H7 (cell line): ENCODE measurements around the gene EML3. TPM values are rescaled to one million over a fixed set of nuclear protein-coding genes. Genes with fewer than 3 reads are reported as not detected.
"Not testable (repeated sequence)": the region's sequence is repeated elsewhere in the genome, so short reads cannot be mapped to it uniquely, and the experiment has no call there.

Source experiments
- DNase-seq: peaks from one replicate; pipeline ENCODE4 v3.0.0; 2012
- H3K27me3 ChIP-seq: 2 replicates; pipeline ENCODE4 v1.6.0; 2011; ENCODE audit warnings: mild to moderate bottlenecking, low read length; ENCODE audit not compliant: control insufficient read depth, insufficient read depth
- H3K36me3 ChIP-seq: replicated peaks from 2 replicates; pipeline ENCODE4 v1.5.1; 2011; ENCODE audit warnings: low read length; ENCODE audit not compliant: control insufficient read depth, insufficient read depth
- H3K4me3 ChIP-seq: 2 replicates; pipeline ENCODE4 v1.5.1; 2011; ENCODE audit warnings: low read depth, mild to moderate bottlenecking, control low read depth, low read length, moderate library complexity; ENCODE audit not compliant: insufficient read depth
- total RNA-seq: library from RNA; depleted of rRNA; stranded (reverse); fragments of >200 nt; shearing (Covaris generic); gene quantifications from 2 replicates; pipeline ENCODE4 v1.2.3, GENCODE V29; 2014

Gene EML3
- total RNA-seq, 1 experiment from 2014 or later: 28.0 TPM

DNA sequence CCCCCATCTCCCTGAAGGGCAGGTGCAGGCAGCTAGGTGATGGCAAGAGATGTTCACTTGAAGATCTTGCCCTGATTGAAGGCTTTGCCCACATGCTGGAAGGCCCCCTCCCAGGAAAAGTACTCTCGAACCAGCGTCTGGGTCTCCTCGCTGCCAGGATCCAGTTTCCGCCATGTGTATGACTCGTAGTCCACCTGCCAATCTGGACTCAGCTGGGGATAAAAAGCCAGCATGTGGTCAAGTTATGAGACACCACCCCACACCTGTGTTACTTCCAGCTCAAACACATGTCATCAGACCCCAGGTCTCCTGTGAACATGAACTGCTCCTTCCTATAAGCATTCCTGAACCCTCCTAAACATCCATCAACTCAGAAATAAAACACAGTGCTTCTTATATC lies 52.9 kb downstream of the EML3 start:
- not testable (repeated sequence) for H3K27me3 ChIP-seq, DNase-seq, H3K4me3 ChIP-seq
- peaks cover 15% of the 10 kb centered on the region for H3K36me3 ChIP-seq

DNA sequence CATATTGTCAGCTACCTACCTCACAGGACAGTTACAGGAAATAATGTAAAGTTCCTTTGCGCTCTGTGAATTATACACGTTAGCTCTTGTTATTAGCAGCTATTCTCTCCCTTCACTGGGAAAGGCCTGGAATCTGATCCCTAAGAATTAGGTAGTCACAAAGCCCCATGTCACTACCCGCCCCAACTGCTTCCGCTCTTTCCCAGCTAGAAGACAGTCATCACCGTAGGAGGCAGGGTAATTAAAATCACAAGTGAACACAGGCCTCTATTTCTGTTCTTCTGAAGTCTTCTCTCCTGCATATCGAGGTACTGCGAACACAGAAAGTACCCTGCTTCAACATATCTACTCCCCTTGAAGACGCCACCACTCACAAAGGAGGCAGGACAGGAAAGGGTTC lies 53.4 kb downstream of the EML3 start:
- Histone ChIP-seq H3K4me3 (no peak overlapping the region), H3K36me3 (peaks cover 15% of the 10 kb centered on the region), H3K27me3 (no peaks in the 10 kb centered on the region)
- no peak for DNase-seq

DNA sequence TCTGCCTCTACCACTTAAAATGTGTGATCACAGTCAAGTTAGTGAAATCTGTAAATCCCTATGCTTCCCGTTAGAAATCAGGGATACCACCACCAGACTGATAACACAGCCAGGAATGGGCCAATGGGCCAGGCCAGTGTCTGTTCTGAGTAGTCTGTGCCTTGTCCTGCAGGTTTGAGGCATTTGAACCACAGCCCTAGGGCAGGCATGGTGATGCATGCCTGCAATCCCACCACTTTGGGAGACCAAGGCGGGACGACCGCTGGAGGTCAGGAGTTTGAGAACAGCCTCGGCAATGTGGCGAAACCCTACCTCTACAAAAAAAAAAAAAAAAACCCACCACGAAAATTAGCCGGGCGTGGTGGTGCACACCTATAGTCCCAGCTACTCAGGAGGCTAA lies 53.9 kb downstream of the EML3 start:
- no peak overlapping the region for H3K4me3 ChIP-seq
- no peaks in the 10 kb centered on the region for H3K27me3 ChIP-seq
- DNase-seq: no peak
- H3K36me3 ChIP-seq: peaks cover 15% of the 10 kb centered on the region

DNA sequence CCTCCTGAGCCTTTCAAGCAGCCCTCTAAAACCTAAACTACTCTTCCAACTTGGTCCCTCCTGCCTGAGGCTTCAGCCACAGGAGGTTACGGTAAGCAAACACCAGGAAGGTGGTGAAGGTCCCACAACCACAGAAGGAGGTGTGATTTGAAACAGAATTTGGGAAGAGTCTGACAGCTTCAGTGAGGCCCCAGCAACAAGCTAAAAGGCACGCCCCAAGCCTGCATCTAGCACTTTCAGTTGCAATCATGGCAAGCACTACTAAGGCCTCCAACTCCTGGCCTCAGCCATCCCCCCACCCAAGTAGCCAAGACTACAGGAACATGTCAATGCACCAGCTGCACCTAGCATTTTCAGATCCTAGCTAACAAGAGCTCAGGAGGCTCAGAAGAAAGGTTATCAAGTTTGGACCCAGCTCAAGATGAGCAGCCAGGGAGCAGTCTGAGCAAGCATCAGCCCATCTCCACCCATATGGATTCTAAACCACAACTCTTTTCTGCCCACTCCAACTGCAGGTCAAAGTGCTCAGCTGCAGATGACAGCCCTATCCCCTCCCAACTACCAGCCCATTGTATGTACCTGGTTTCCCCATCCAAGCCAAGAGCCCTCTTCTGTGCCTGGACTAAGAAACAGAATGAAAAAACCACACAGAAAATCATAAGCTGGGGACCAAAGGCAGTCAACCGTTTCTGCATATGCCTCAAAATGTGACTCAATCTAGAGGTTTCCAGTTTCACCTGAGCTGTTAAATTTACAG lies 55.5 kb downstream of the EML3 start:
- no peaks in the 10 kb centered on the region for H3K27me3 ChIP-seq
- peaks cover 15% of the 10 kb centered on the region for H3K36me3 ChIP-seq
- no peak for DNase-seq
- no peak overlapping the region for H3K4me3 ChIP-seq

DNA sequence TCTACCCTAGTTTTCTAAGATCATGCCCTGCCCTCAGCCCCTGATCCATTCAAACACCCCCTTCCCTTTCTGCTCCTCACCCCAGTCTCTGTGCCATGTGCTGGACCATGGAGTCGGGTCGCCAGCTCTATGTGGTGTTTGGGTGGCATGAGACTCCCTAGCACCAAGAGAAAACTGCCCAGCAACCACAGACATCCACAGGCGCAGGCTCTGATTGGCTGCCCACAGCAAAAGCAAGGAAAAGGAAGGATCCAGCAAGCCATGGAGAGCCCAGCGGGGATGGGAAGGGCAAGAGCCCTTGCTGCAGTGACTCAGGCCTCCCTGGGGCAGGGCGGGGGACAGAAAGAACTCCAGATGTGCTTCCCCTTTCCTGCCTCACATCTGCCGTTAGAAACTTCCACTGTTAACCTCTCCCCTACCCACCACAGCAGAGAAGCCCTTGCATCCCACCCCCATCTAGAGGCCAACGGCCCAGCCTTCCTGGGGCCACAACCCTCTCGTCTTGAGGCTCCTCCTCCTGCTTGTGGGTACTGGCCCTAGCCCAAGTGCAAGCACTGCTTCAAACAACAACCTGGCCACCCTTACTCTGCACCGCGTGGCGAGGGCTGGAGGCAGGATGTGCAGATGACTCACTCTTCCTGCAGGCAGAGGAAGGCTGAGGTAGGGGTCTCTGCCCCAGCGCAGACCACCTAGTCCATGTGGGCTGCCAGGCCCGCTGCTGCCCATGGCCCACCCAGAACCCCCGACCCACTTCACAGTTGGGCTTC lies 56.3 kb downstream of the EML3 start:
- no peak overlapping the region for H3K4me3 ChIP-seq

DNA sequence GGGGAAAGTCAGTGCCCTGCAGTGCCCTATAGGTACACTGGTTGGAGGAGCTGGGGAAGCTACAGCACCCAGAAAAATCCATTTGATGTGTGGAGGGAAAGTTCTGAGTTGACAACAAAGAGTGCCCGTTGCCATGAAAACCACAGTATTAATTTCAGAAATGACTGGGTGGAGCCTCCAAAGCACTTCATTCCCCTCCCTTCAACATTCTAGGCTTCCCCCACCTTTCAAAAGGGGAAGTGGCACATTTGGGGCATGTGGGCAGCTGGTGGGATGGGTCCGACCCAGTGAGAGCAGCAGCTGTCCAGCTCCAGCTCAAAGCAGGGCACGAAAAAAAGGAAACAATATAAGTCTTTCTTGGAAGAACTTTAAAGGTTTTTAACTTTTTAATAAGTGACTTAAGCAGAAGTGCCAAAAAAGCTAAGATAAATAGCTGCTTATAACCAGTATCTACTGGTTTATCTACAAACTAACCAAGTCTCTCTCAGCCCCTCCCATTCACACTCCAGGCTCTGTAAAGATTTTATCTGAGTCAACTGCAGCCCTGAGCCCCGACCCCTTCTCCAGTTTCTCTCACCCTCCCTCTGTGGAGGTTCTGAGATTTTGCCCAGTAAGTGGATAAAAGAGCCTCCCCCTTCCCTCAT lies 57.0 kb downstream of the EML3 start:
- Histone ChIP-seq H3K27me3 (peaks cover 2% of the 10 kb centered on the region; the same call in 1 of the 2 replicates), H3K4me3 (no peak overlapping the region), H3K36me3 (peaks cover 15% of the 10 kb centered on the region)
- no peak for DNase-seq

More for the DNA sequence above, 56.3 kb downstream of the EML3 start:
- peak; percentile 89 for DNase-seq
- no peaks in the 10 kb centered on the region for H3K27me3 ChIP-seq
- H3K36me3 ChIP-seq: peaks cover 15% of the 10 kb centered on the region

DNA sequence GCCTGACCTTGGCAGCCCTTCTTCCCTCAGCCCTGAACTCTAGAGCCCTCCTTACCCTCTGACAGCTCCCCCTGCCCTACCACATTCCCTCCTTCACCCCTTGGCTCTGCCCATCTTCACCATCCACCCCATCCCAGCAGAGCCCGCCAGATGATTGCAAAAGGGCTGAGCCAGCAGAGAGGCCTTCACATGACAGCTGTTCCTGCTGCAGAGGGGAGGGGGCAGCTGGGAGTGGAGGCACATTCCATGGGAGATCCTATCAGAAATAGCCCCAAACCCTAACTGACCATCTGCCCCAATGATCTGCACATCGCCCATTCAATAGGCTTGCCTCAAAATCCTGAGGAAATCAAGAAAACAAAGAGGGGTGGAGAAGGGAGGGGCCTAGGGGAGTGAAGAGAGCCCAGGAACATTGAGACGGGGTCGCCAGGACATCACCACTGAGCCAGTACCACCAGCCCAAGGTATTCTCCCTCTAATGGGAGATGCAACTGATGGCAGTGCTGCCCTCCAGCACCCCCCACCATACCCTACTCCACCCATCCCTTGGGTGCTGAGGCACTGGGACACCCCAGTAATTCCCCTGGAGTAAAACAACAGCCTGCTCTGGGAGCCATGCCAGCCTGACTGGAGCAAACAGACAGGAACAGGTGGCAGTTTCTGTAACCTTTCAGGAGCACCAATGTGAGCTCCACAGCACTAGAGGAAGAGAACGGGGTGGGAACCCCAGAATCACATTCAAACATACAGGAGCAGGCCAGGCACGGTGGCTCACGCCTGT lies 58.0 kb downstream of the EML3 start:
- Histone ChIP-seq H3K4me3 (no peak overlapping the region), H3K36me3 (peaks cover 9% of the 10 kb centered on the region), H3K27me3 (peaks cover 5% of the 10 kb centered on the region; the same call in 1 of the 2 replicates)
- no peak for DNase-seq

DNA sequence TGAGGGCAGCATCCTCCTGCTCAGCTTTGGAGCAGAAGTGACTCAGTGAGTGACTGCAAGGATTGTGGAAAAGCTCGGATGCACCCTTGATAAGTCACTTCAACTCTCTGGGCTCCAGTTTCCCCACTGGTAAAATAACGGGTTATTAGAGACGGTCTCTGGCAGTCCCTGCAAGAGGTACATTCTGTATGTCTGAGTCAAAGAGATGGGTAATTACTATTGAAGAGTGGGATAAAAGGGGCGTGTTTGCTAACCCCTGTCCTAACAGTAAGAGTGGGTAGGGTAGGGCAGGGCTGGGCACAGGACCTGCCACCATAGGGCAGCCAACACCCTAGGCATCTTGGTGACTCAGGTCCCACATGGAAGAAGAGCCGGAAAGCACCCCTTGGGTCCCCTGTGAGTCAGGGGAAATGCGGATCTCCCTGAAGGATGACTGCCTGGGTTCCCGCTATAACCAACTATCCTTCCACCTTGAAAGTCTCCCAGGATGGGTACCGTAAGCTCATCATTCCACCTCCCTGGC lies 58.7 kb downstream of the EML3 start:
- Histone ChIP-seq H3K27me3 (peaks cover 7% of the 10 kb centered on the region), H3K36me3 (peaks cover 3% of the 10 kb centered on the region), H3K4me3 (no peak overlapping the region)
- no peak for DNase-seq

DNA sequence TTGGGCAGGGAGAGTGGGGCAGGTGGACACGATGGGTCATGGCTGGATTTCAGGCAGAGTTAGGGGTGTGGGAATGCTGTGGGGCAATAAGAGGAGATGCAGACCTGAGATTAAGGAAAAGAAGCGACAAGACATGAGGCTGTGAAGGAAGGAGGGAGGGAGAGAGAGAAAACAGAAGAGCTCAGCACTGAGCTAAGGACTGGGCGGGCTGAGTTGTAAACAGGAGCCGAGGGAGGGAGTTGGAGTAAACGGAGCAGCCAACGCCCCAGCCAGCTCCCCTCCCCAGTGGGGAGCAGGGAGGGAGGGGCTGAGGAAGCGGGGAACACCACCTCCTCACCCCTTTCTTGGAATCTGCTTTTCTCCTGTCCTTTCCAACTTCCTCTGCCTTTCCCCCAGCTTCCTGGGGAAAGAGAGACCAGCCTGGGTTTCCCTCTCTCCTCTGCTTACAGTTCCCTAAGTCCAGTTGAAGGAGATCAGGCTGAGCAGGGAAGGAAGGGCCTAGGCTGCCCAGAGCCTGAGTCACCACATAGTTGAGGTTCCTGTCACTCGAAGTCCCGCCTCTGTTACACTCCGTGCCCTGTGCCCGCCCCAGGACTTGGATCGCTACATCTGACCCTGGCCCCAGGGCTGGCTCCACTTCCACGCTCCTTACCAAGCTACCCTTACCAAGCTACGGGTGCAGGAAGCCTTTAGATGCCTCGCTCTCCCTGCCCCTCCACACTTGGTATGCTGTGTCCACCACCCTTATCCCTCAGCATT lies 59.3 kb downstream of the EML3 start:
- H3K36me3 ChIP-seq: no peaks in the 10 kb centered on the region; the same call in 1 of the 2 replicates
- DNase-seq: peak; percentile 72
- H3K4me3 ChIP-seq: peak overlapping the region; percentile 24; the same call in 1 of the 2 replicates
- peaks cover 12% of the 10 kb centered on the region for H3K27me3 ChIP-seq

DNA sequence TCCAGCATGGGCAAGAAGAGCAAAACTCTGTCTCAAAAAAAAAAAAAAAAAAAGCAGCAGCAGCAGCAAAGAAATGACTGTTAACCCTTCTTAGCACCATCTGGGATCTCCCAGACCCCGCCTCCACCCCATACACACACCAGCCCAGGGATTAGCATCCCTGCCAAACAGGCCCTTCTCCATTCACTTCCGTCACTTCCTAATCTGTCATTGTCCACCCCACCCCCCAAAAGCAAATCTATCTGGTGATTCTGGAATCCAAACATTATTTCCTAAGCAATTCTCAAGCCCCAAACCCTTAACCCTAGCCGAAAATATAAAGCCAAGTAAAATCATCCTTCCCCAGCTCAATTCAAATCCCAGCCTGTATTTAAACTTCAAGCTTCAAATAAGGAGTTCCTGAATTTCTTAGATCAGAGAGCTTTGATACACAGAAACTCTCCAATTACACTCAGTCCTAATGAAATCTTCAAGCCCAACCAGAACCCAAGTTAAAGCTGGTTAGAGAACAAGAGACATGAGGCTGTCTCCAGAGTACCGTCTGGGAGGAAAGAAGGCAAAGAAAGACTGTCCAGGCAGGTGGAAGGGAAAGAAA lies 60.0 kb downstream of the EML3 start:
- no peaks in the 10 kb centered on the region; the same call in 1 of the 2 replicates for H3K36me3 ChIP-seq
- peak; percentile 67 for DNase-seq
- peaks cover 18% of the 10 kb centered on the region for H3K27me3 ChIP-seq
- no peak overlapping the region for H3K4me3 ChIP-seq
